Measurements from ENCODE around the gene FLT1. TPM values are rescaled to one million over a fixed set of nuclear protein-coding genes. Genes with fewer than 3 reads are reported as not detected.

Gene FLT1
- total RNA-seq (2021): not detected in 2 replicates
- Bru-seq, nascent RNA: not detected
- not detected for BruChase-seq, experiment 1, labeled RNA remaining after a 2-hour chase
- BruChase-seq, experiment 2, labeled RNA remaining after a 6-hour chase: not detected
- long read RNA-seq: 0 reads

GRCh38 chr13:28494778-28495537 is at the start of gene FLT1:
Gene FLT1, minus strand, starts transcription at chr13:28495128. Its CDS starts 285 bp downstream, at chr13:28494843.
- Histone ChIP-seq H3K4me2 (no peak within 1 kb of the TSS), H2AFZ (no peak within 1 kb of the TSS), H3K27ac (no peak within 1 kb of the TSS), H3K9me2 (ENCODE audit: insufficient read depth) (no peaks in the 10 kb centered on the region), H3K36me3 (ENCODE audit: low read depth) (no peaks in the 10 kb centered on the region), H3K27me3 (ENCODE audit: insufficient read depth, low read depth) (peaks cover 71% of the 10 kb centered on the region), H4K20me1 (ENCODE audit: insufficient read depth) (no peaks in the 10 kb centered on the region), H3F3A (ENCODE audit: insufficient read depth, low read depth) (no peaks in the 10 kb centered on the region), H3K9me3 (ENCODE audit: insufficient read depth, low read depth) (no peaks in the 10 kb centered on the region), H3K4me1 (replicated peaks; ENCODE audit: insufficient read depth) (no peaks in the 10 kb centered on the region), H3K79me2 (ENCODE audit: low read depth) (no peaks in the 10 kb centered on the region), H3K4me3 (no peak within 1 kb of the TSS)
- TF ChIP-seq EZH2 (IDR thresholded peaks at IDR 0.05; ENCODE audit: low read depth) (no peak), CTCF (conservative IDR thresholded peaks at IDR 0.05) (no peak)
- no peak for DNase-seq
- intact Hi-C loops (cut with micrococcal nuclease; ENCODE audit: unreplicated experiment): no loop called here
- CTCF ChIA-PET: no interaction called here
- no TSS peak for BruUV-seq (replicated peaks)
- POLR2A ChIA-PET (ENCODE audit: unreplicated experiment): no interaction called here

GRCh38 chr13:28544026-28544425 is 49.1 kb upstream of the FLT1 start:
- Histone ChIP-seq H3K79me2 (ENCODE audit: low read depth) (no peaks in the 10 kb centered on the region), H3K4me1 (replicated peaks; ENCODE audit: insufficient read depth) (no peaks in the 10 kb centered on the region), H3K9me3 (ENCODE audit: insufficient read depth, low read depth) (no peaks in the 10 kb centered on the region), H3K27me3 (ENCODE audit: insufficient read depth, low read depth) (peaks cover 78% of the 10 kb centered on the region), H3K36me3 (ENCODE audit: low read depth) (no peaks in the 10 kb centered on the region), H3K4me3 (no peak overlapping the region), H4K20me1 (ENCODE audit: insufficient read depth) (no peaks in the 10 kb centered on the region), H3F3A (ENCODE audit: insufficient read depth, low read depth) (no peaks in the 10 kb centered on the region), H2AFZ (no peak overlapping the region), H3K9me2 (ENCODE audit: insufficient read depth) (no peaks in the 10 kb centered on the region), H3K27ac (no peak overlapping the region), H3K4me2 (no peak overlapping the region)
- no peak for TF ChIP-seq CTCF (conservative IDR thresholded peaks at IDR 0.05)
- no peak for TF ChIP-seq EZH2 (IDR thresholded peaks at IDR 0.05; ENCODE audit: low read depth)
- POLR2A ChIA-PET (ENCODE audit: unreplicated experiment): no interaction called here
- no TSS peak for BruUV-seq (replicated peaks)
- CTCF ChIA-PET: no interaction called here
- intact Hi-C loops (cut with micrococcal nuclease; ENCODE audit: unreplicated experiment): no loop called here
- no peak for DNase-seq

DNA sequence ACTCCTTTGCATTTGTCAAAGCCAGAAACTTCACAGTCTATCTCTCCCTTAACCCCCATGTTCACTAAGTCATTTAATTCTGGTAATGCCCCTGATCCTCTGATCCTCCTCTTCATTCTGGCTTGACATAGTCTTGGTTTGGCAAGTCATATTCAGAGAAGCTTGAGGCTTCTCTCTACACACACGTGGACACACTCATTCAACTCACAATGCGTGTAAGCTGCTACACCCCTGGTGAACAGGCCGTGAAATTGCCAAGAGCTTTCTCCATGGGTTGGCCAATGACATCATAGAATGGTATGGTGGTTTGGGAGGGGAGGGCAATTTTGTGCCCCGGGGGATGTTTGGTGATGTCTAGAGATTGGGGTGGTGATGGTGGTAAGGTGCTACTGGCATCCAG is 47.9 kb upstream of the FLT1 start:
- ChIA-PET CTCF (no interaction called here), POLR2A (ENCODE audit: unreplicated experiment) (no interaction called here)
- Histone ChIP-seq H3K4me3 (no peak overlapping the region), H3K27me3 (ENCODE audit: insufficient read depth, low read depth) (peaks cover 77% of the 10 kb centered on the region), H2AFZ (no peak overlapping the region), H3K36me3 (ENCODE audit: low read depth) (no peaks in the 10 kb centered on the region), H3K9me2 (ENCODE audit: insufficient read depth) (no peaks in the 10 kb centered on the region), H3K4me2 (no peak overlapping the region), H3K9me3 (ENCODE audit: insufficient read depth, low read depth) (no peaks in the 10 kb centered on the region), H3K79me2 (ENCODE audit: low read depth) (no peaks in the 10 kb centered on the region), H3K4me1 (replicated peaks; ENCODE audit: insufficient read depth) (no peaks in the 10 kb centered on the region), H3F3A (ENCODE audit: insufficient read depth, low read depth) (no peaks in the 10 kb centered on the region), H4K20me1 (ENCODE audit: insufficient read depth) (no peaks in the 10 kb centered on the region), H3K27ac (no peak overlapping the region)
- TF ChIP-seq CTCF (conservative IDR thresholded peaks at IDR 0.05) (no peak), EZH2 (IDR thresholded peaks at IDR 0.05; ENCODE audit: low read depth) (no peak)
- BruUV-seq (replicated peaks): no TSS peak
- intact Hi-C loops (cut with micrococcal nuclease; ENCODE audit: unreplicated experiment): no loop called here
- no peak for DNase-seq
